CD4-positive, alpha-beta T cell treated with Interleukin-12 subunit alpha and Interleukin-12 subunit beta, for 1 hour (primary cell): ENCODE results near the gene FOXJ2.
"Not testable (repeated sequence)": the region's sequence is repeated elsewhere in the genome, so short reads cannot be mapped to it uniquely, and the experiment has no call there.

Source experiments
- DNase-seq: peaks from one replicate; pipeline ENCODE4 v3.0.0-alpha.2; 2020

Gene FOXJ2

GRCh38 chr12:8031017-8031416 lies 1.5 kb upstream of the FOXJ2 start:
- DNase-seq = not testable (repeated sequence)

GRCh38 chr12:8031872-8032241 lies 659 bp upstream of the FOXJ2 start:
- DNase-seq = no peak

GRCh38 chr12:8033153-8034044 lies 883 bp downstream of the FOXJ2 start:
- peak; percentile 66 for DNase-seq

- no peak for DNase-seq
These were observed 2.3 kb downstream of the FOXJ2 start for GRCh38 chr12:8034802-8035201.

- no peak for DNase-seq
These were observed 3.0 kb downstream of the FOXJ2 start for GRCh38 chr12:8035440-8036010.

GRCh38 chr12:8036346-8036745 lies 3.8 kb downstream of the FOXJ2 start:
- DNase-seq = no peak

- peak; percentile 26 for DNase-seq
These were observed 4.6 kb downstream of the FOXJ2 start for GRCh38 chr12:8037046-8037663.

GRCh38 chr12:8037947-8038346 lies 5.4 kb downstream of the FOXJ2 start:
- DNase-seq = no peak

GRCh38 chr12:8038659-8039114 lies 6.2 kb downstream of the FOXJ2 start:
- peak; percentile 34 for DNase-seq

GRCh38 chr12:8040791-8041190 lies 8.3 kb downstream of the FOXJ2 start:
- no peak for DNase-seq

- peak; percentile 84 for DNase-seq
These were observed 13.7 kb downstream of the FOXJ2 start for GRCh38 chr12:8045952-8046944.

- no peak for DNase-seq
These were observed 15.3 kb downstream of the FOXJ2 start for GRCh38 chr12:8047842-8048241.

GRCh38 chr12:8048906-8049305 lies 16.4 kb downstream of the FOXJ2 start:
- no peak for DNase-seq

- no peak for DNase-seq
These were observed 18.2 kb downstream of the FOXJ2 start for GRCh38 chr12:8050600-8051250.

GRCh38 chr12:8052679-8053078 lies 20.2 kb downstream of the FOXJ2 start:
- no peak for DNase-seq

GRCh38 chr12:8054816-8055215 lies 22.3 kb downstream of the FOXJ2 start:
- DNase-seq = no peak

- DNase-seq = no peak
These were observed 24.8 kb downstream of the FOXJ2 start for GRCh38 chr12:8057306-8057705.

- DNase-seq = no peak
These were observed 25.3 kb downstream of the FOXJ2 start for GRCh38 chr12:8057839-8058238.

- no peak for DNase-seq
These were observed 26.0 kb downstream of the FOXJ2 start for GRCh38 chr12:8058506-8058905.

- no peak for DNase-seq
These were observed 31.6 kb downstream of the FOXJ2 start for GRCh38 chr12:8064131-8064530.

GRCh38 chr12:8065991-8066594 lies 33.6 kb downstream of the FOXJ2 start, which contains the start of gene C3AR1:
Gene C3AR1, minus strand, starts transcription at chr12:8066359. Its CDS starts 6,174 bp downstream, at chr12:8060185.
- DNase-seq = peak; percentile 78

GRCh38 chr12:8069582-8069981 lies 37.1 kb downstream of the FOXJ2 start:
- no peak for DNase-seq
